ENCODE measurements around the gene CNTN4. TPM values are rescaled to one million over a fixed set of nuclear protein-coding genes. Genes with fewer than 3 reads are reported as not detected.

The CNTN4 gene
- total and polyA plus RNA-seq, 2 of the 8 experiments (the other 6 are each of a cell fraction or from before 2014, with no cell fraction given), result 0.41 to 2.2 TPM

DNA sequence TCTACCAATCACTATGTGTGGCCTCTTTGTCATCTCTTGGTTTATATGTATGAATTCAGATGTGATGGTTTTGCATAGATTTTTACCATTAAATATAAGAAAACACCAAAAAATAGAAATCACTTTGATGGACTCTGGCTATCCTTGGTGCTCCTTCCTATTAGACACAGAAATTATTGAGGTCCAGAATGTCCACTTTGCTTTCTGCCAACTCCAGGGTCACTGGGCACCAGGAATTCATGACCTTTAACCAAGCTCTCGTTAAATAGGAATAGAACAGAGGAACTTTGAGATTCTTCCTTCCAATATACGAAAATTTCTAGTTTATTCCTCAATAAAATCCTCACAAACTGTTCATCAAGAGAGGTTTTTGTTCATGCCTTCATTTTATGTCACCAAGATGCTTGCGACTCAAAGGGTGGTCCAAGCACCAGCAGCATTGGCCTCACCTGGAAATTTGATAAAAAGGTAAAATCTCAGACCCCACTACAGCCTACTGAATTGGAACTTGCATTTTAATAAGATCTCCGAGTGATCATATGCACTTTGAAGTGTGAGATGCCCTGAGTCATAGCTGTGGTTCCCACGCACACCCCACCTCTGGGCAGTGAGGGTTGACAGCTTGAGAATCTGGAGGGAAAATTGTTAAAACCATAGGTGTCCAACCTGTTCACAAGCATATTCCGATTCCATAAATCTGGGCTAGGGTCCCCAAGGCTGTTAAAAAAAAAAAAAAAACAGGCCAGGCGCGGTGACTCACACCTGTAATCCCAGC, 725.0 kb downstream of the CNTN4 start (continued):
- TF ChIP-seq, protein P1, sequence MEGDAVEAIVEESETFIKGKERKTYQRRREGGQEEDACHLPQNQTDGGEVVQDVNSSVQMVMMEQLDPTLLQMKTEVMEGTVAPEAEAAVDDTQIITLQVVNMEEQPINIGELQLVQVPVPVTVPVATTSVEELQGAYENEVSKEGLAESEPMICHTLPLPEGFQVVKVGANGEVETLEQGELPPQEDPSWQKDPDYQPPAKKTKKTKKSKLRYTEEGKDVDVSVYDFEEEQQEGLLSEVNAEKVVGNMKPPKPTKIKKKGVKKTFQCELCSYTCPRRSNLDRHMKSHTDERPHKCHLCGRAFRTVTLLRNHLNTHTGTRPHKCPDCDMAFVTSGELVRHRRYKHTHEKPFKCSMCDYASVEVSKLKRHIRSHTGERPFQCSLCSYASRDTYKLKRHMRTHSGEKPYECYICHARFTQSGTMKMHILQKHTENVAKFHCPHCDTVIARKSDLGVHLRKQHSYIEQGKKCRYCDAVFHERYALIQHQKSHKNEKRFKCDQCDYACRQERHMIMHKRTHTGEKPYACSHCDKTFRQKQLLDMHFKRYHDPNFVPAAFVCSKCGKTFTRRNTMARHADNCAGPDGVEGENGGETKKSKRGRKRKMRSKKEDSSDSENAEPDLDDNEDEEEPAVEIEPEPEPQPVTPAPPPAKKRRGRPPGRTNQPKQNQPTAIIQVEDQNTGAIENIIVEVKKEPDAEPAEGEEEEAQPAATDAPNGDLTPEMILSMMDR (IDR thresholded peaks at IDR 0.05; ENCODE audit: control extremely low read depth in 1 of 3, insufficient read depth in 1 of 3, low read depth in 1 of 3, low read length in 3 of 3), result no peak
- TF ChIP-seq KDM4A (IDR thresholded peaks at IDR 0.05; ENCODE audit: low read depth, low read length, severe bottlenecking) (no peak), SUZ12 (IDR thresholded peaks at IDR 0.05; ENCODE audit: low read length) (no peak), TCF12 (IDR thresholded peaks at IDR 0.05; ENCODE audit: low read depth, low read length) (no peak), TAF1 (IDR thresholded peaks at IDR 0.05; ENCODE audit: low read depth, low read length) (no peak), SP4 (IDR thresholded peaks at IDR 0.05; ENCODE audit: low read length) (no peak), RNF2 (IDR thresholded peaks at IDR 0.05; ENCODE audit: borderline replicate concordance, low read depth, low read length, missing control alignments, poor library complexity, severe bottlenecking) (no peak)
- TF ChIP-seq, protein P2, sequence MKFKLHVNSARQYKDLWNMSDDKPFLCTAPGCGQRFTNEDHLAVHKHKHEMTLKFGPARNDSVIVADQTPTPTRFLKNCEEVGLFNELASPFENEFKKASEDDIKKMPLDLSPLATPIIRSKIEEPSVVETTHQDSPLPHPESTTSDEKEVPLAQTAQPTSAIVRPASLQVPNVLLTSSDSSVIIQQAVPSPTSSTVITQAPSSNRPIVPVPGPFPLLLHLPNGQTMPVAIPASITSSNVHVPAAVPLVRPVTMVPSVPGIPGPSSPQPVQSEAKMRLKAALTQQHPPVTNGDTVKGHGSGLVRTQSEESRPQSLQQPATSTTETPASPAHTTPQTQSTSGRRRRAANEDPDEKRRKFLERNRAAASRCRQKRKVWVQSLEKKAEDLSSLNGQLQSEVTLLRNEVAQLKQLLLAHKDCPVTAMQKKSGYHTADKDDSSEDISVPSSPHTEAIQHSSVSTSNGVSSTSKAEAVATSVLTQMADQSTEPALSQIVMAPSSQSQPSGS (IDR thresholded peaks at IDR 0.05; ENCODE audit: low read length), result no peak
